GM18507 (cell line): ENCODE data around the gene BAD.
"Not testable (repeated sequence)": the region's sequence is repeated elsewhere in the genome, so short reads cannot be mapped to it uniquely, and the experiment has no call there.

ENCODE experiments used
- DNase-seq: peaks from one replicate; pipeline ENCODE4 v3.0.0; 2011; ENCODE audit warnings: low read depth; ENCODE audit not compliant: insufficient read length; ENCODE audit errors: extremely low spot score
- FAIRE-seq: peaks from 2 replicates; lab custom pipeline; 2011; peaks lifted over from hg19 to GRCh38; lab: Jason Lieb, UNC

Gene BAD

GRCh38 chr11:64284048-64284961 is at the start of gene BAD:
TSS of gene BAD (minus strand) at chr11:64284665. CDS start at chr11:64284368, 297 bp downstream.
- peak; percentile 94 for FAIRE-seq

DNA sequence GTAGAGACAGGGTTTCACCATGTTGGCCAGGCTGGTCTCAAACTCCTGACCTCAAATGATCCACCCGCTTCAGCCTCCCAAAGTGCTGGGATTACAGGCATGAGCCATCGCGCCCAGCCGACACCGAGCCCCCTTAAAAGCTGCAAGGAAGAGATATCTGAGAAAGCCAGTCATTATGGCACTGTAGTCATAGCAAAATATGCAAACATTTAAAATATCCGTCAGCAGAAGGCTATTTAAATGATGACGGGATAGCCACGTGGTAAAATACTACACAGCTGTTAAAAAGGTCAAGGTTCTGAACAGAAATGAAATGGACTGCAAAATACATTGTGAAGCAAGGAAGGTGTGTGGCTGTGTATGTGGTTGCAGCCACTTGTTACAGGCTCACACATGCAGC is 49.1 kb upstream of the BAD start:
- FAIRE-seq: no peak
- no peak for DNase-seq

More at GRCh38 chr11:64284048-64284961, at the start of gene BAD:
- peak; percentile 96 for DNase-seq

DNA sequence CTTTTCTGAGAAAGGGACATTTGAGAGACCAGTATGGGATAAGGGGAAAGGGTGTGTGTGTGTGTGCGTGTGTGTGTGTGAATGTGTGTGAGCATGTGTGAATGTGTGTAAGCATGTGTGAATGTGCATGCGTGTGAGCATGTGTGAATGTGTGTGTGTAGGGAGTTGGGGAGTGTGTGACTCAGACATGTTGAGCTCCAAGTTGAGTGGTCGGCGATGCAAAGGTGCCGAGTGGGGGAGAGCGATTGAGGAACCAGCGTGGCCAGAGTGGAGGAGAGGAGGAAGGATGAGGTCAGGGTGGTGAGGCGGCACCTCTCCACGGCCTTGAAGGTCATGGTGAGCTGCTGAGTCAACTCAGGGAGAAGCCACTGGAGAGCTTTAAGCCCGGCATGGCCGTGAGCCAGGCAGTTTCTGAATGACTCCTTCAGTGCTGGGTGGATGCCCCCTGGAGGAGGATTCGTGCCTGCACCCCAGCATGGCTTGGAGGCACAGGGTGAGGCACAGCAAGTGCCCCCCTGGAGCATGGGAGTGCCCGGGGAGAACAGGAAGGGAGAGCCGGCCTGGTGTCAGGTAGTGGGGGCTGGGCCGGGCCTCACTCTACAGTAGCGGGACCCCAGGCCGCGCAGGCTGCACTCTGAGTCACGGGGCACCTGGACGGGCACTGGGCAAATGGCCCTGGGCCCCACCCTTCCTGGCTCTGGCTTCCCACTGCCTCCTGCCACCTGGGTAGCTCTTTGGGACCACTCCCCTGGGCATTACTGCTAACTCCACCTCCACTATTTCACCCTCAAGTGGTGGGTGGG is 47.3 kb upstream of the BAD start:
- FAIRE-seq: peak; percentile 85
- peak; percentile 64 for DNase-seq

DNA sequence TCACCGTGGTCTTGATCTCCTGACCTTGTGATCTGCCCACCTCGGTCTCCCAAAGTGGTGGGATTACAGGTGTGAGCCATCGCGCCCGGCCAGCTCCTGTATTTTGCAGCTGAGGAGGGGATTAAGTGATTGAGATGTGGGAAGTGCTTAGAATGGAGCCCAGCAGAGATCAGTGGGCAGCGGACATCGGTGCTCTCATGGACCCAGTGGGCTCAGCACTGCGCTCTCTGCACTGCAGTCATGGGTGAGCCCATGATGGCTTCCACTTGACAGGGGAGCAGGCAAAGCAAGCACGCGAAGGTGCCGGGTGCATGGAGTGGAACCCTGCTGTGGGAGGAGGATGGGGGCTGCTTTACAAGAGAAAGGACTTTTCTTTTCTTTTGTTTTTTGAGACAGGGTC is 46.4 kb upstream of the BAD start:
- FAIRE-seq (no peak), DNase-seq (no peak)

GRCh38 chr11:64327993-64328392 is 43.5 kb upstream of the BAD start:
- FAIRE-seq (no peak), DNase-seq (no peak)

DNA sequence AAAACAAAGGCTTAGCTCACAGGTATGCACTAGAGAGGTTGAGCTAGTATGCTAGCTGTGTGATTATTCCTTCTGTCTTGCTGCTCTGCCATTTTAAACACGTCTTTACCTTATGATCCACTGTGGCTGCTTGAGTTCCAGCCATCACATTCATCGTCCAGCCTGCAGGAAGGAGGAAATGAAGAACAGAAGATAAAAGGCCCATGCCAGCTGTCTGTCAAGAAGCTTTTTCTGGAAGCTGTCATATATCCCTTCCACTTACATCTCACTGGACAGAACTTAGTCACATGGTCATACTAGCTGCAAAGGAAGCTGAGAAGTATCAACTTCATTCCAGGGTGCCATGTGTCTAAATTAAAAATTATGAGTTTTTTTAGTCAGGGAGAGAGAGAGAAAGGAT is 42.9 kb upstream of the BAD start:
- DNase-seq (no peak), FAIRE-seq (no peak)

DNA sequence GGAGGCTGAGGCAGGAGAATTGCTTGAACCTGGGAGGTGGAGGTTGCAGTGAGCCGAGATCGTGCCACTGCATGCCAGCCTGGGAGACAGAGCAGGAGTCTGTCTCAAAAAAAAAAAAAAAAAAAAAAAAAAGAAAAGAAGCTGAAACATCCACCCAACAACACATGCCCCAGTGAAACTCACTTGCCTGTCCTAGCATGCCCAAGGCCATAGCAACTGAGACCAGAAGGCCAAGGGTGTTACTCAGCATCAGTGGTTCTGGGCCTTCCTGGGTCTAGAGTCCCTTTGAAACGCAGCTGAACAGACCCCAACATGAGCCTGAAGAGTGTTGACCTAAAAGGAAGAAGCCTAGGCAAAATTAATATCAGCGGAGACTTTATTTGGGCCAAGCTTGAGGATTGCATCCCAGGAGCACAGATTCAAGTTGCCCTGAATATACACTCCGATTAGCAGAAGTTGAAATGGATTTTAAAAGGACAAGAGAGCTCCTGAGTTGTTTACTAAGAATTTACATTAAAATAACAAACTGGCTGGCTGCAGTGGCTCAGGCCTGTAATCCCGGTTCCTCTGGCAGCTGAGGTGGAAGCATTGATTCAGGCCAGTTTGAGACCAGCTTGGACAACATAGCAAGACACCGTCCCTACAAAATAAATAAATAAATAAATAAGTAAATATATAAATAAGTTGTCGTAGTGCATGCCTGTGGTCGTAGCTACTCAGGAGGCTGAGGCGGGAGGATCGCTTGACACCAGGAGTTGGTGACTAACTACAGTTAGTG is 40.4 kb upstream of the BAD start:
- DNase-seq (no peak), FAIRE-seq (no peak)

DNA sequence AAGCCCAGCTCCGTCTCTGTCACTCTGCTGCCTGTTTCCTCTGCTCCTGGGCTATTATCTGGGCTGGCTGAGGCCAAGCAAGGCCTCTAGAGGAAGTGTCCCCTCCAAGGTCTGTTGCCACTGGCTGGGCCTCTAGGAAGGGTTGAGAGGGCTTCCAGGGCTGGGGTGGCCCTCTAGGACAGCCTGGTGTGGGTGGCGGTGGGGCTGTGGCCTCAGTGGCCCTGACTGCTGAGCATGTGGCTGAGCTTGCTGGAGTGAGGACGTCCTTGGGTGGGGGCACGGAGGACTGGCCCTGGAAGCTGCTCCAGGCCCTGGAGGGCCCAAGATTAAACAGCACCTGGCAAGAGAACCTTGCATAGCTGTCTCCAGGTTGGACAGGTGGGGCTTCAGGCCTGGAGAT is 39.5 kb upstream of the BAD start:
- DNase-seq, FAIRE-seq: not testable (repeated sequence)

- DNase-seq (no peak), FAIRE-seq (no peak)
These were observed 38.9 kb upstream of the BAD start for GRCh38 chr11:64323373-64323772.

GRCh38 chr11:64322925-64323260 is 38.4 kb upstream of the BAD start:
- FAIRE-seq (no peak), DNase-seq (no peak)

GRCh38 chr11:64321533-64321932 is 37.1 kb upstream of the BAD start:
- FAIRE-seq (no peak), DNase-seq (no peak)

- FAIRE-seq: no peak
- no peak for DNase-seq
These were observed 36.6 kb upstream of the BAD start for GRCh38 chr11:64321026-64321425.

DNA sequence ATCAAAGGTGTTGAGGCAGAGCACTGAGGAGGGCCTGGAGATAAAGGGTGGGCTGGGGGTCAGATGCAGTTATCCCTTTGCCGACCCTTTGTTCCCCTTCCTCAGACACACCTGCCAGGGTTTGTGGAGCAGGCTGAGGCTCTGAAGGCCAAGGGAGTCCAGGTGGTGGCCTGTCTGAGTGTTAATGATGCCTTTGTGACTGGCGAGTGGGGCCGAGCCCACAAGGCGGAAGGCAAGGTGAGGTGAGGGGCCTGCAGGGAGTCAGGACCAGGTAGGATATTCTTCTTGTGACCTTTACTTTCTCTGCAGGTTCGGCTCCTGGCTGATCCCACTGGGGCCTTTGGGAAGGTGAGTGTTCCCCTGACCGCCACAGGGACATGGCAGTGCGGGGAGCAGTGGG is 36.1 kb upstream of the BAD start:
- no peak for DNase-seq
- no peak for FAIRE-seq

DNA sequence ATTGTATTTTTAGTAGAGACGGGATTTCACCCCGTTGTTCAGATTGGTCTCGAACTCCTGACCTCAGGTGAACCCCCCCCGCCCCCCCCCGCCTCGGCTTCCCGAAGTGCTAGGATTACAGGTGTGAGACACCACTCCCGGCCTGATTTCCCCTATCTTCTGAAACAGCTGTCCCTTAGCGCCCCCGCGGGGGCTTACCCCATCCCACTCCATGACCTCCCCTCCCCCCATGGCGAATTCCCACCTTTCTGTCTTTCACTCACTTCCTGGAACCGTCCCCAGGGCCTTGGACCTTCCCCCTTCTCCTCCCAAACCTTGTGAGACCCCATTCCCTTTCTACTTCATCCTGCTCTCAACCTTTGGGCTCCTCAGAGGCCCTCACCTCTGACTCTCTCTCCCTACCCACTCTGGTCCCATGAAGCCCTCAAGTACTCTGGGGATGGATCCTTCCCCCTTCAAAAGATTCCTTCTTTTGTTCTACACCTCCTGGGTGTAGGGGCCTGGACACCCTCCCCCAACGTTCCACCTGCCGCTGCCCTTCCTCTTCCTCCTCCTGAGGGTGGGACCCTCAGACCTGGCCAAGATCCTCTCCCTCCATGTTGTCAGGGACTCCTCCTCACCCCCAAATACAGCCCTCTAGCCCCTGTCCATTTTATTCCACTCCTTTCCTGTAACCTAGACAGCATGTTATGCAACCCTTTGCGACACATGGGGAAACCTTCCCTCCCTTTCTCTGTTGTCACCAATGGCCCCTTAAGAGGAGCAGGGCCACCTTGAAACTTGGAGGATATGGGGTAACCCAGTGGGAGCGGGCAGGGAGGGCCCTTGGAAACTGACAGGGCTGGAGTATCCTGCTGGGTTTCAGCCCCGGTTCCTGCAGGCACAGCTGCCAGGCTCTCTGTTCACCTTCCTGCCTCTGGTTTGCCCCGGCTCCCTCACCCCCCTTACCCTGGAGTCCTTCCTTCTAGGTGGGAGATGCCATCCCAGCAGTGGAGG is 34.6 kb upstream of the BAD start:
- FAIRE-seq: no peak
- no peak for DNase-seq

GRCh38 chr11:64317961-64318765 is 33.7 kb upstream of the BAD start, which contains the start of gene PRDX5:
TSS of gene PRDX5 (plus strand) at chr11:64318121. CDS start at chr11:64318216, 95 bp downstream.
- peak; percentile 91 for DNase-seq
- no peak for FAIRE-seq

GRCh38 chr11:64317325-64317960 is 33.0 kb upstream of the BAD start, which contains the start of gene TRMT112:
TSS of gene TRMT112 (minus strand) at chr11:64317559. CDS start at chr11:64317526, 33 bp downstream.
- peak; percentile 99 for FAIRE-seq

GRCh38 chr11:64316672-64317324 is 32.3 kb upstream of the BAD start:
- FAIRE-seq (no peak), DNase-seq (no peak)

More at GRCh38 chr11:64317325-64317960, 33.0 kb upstream of the BAD start, which contains the start of gene TRMT112:
- DNase-seq: peak; percentile 86
